Astrocyte of the cerebellum (primary cell): ENCODE measurements around the gene CFAP46.
"Not testable (repeated sequence)": the region's sequence is repeated elsewhere in the genome, so short reads cannot be mapped to it uniquely, and the experiment has no call there.

Experiments
- DNase-seq: peaks from one replicate; pipeline ENCODE4 v3.0.0-alpha.2; 2011; ENCODE audit warnings: low read depth
- H3K4me3 ChIP-seq: 2 replicates; pipeline ENCODE4 v1.5.1; 2011; ENCODE audit warnings: mild to moderate bottlenecking, low read depth, low read length, moderate library complexity
- CTCF ChIP-seq: IDR thresholded peaks from 2 replicates; pipeline ENCODE4 v1.5.1; 2012; ENCODE audit warnings: low read length, low read depth, moderate library complexity, mild to moderate bottlenecking; ENCODE audit errors: missing control alignments
- in situ Hi-C: cut with HindIII; loops from 2 replicates; pipeline ENCODE4 v1.10.0; 2017; ENCODE audit warnings: low sequenced_read_pairs

The CFAP46 gene

GRCh38 chr10:132971448-132972148, 29.2 kb upstream of the CFAP46 start:
- TF ChIP-seq CTCF: no peak
- DNase-seq: no peak
- in situ Hi-C loops: no loop called here
- H3K4me3 ChIP-seq: no peak overlapping the region

GRCh38 chr10:132970641-132971438, 28.5 kb upstream of the CFAP46 start:
- H3K4me3 ChIP-seq: no peak overlapping the region
- no peak for TF ChIP-seq CTCF
- no peak for DNase-seq
- in situ Hi-C loops: no loop called here

- no peak for TF ChIP-seq CTCF
- H3K4me3 ChIP-seq: no peak overlapping the region
- DNase-seq: no peak
- in situ Hi-C loops: no loop called here
Observed at GRCh38 chr10:132967540-132967939, 25.2 kb upstream of the CFAP46 start.

- TF ChIP-seq CTCF: no peak
- DNase-seq: no peak
- in situ Hi-C loops: no loop called here
- H3K4me3 ChIP-seq: no peak overlapping the region
Observed at GRCh38 chr10:132965411-132966057, 23.2 kb upstream of the CFAP46 start.

- H3K4me3 ChIP-seq: peak overlapping the region; percentile 12
- DNase-seq, in situ Hi-C loops: not testable (repeated sequence)
Observed at GRCh38 chr10:132964707-132965410, 22.5 kb upstream of the CFAP46 start.

- DNase-seq: no peak
- no peak overlapping the region for H3K4me3 ChIP-seq
- in situ Hi-C loops: no loop called here
- TF ChIP-seq CTCF: no peak
Observed at GRCh38 chr10:132964231-132964630, 21.9 kb upstream of the CFAP46 start.
